Measurements from ENCODE around the gene TMEM89. TPM values are rescaled to one million over a fixed set of nuclear protein-coding genes. Genes with fewer than 3 reads are reported as not detected.

Gene TMEM89
- total RNA-seq, 1 experiment from 2014 or later: not detected

- intact Hi-C loops (cut with micrococcal nuclease; ENCODE audit: unreplicated experiment): no loop called here
- no peak overlapping the region for H3K27ac Mint-ChIP-seq (ENCODE audit: unreplicated experiment)
- CTCF ChIA-PET: no interaction called here
- no peak for DNase-seq
- no peaks in the 10 kb centered on the region for H3K27me3 Mint-ChIP-seq (ENCODE audit: unreplicated experiment)
- no peak overlapping the region for H3K4me3 Mint-ChIP-seq (ENCODE audit: low read depth, unreplicated experiment)
- no peaks in the 10 kb centered on the region for H3K4me1 Mint-ChIP-seq (ENCODE audit: low read depth, unreplicated experiment)
- no peak for TF ChIP-seq CTCF (IDR thresholded peaks at IDR 0.05; ENCODE audit: unreplicated experiment)
- peaks cover 35% of the 10 kb centered on the region for H3K36me3 Mint-ChIP-seq (ENCODE audit: insufficient read depth, unreplicated experiment)
- BruUV-seq (replicated peaks): no TSS peak
- no peaks in the 10 kb centered on the region for H3K9me3 Mint-ChIP-seq (ENCODE audit: low read depth, unreplicated experiment)
Observed at GRCh38 chr3:48630833-48631232, 9.3 kb upstream of the TMEM89 start.

GRCh38 chr3:48630407-48630806, 8.8 kb upstream of the TMEM89 start:
- no peak for DNase-seq
- H3K27ac Mint-ChIP-seq (ENCODE audit: unreplicated experiment): no peak overlapping the region
- intact Hi-C loops (cut with micrococcal nuclease; ENCODE audit: unreplicated experiment): no loop called here
- H3K27me3 Mint-ChIP-seq (ENCODE audit: unreplicated experiment): no peaks in the 10 kb centered on the region
- H3K4me1 Mint-ChIP-seq (ENCODE audit: low read depth, unreplicated experiment): no peaks in the 10 kb centered on the region
- BruUV-seq (replicated peaks): no TSS peak
- H3K4me3 Mint-ChIP-seq (ENCODE audit: low read depth, unreplicated experiment): no peak overlapping the region
- TF ChIP-seq CTCF (IDR thresholded peaks at IDR 0.05; ENCODE audit: unreplicated experiment): no peak
- H3K9me3 Mint-ChIP-seq (ENCODE audit: low read depth, unreplicated experiment): no peaks in the 10 kb centered on the region
- H3K36me3 Mint-ChIP-seq (ENCODE audit: insufficient read depth, unreplicated experiment): peaks cover 31% of the 10 kb centered on the region
- CTCF ChIA-PET: no interaction called here

- Mint-ChIP-seq H3K4me1 (ENCODE audit: low read depth, unreplicated experiment) (no peaks in the 10 kb centered on the region), H3K4me3 (ENCODE audit: low read depth, unreplicated experiment) (no peak overlapping the region), H3K9me3 (ENCODE audit: low read depth, unreplicated experiment) (no peaks in the 10 kb centered on the region), H3K27me3 (ENCODE audit: unreplicated experiment) (no peaks in the 10 kb centered on the region), H3K36me3 (ENCODE audit: insufficient read depth, unreplicated experiment) (peaks cover 27% of the 10 kb centered on the region), H3K27ac (ENCODE audit: unreplicated experiment) (no peak overlapping the region)
- TF ChIP-seq CTCF (IDR thresholded peaks at IDR 0.05; ENCODE audit: unreplicated experiment): no peak
- intact Hi-C loops (cut with micrococcal nuclease; ENCODE audit: unreplicated experiment): no loop called here
- no TSS peak for BruUV-seq (replicated peaks)
- DNase-seq: no peak
- CTCF ChIA-PET: no interaction called here
Observed at GRCh38 chr3:48629894-48630293, 8.3 kb upstream of the TMEM89 start.

GRCh38 chr3:48628277-48629017, 6.9 kb upstream of the TMEM89 start:
- H3K27me3 Mint-ChIP-seq (ENCODE audit: unreplicated experiment): no peaks in the 10 kb centered on the region
- H3K27ac Mint-ChIP-seq (ENCODE audit: unreplicated experiment): no peak overlapping the region
- H3K9me3 Mint-ChIP-seq (ENCODE audit: low read depth, unreplicated experiment): no peaks in the 10 kb centered on the region
- H3K36me3 Mint-ChIP-seq (ENCODE audit: insufficient read depth, unreplicated experiment): peaks cover 21% of the 10 kb centered on the region
- intact Hi-C loops (cut with micrococcal nuclease; ENCODE audit: unreplicated experiment): no loop called here
- CTCF ChIA-PET: no interaction called here
- H3K4me3 Mint-ChIP-seq (ENCODE audit: low read depth, unreplicated experiment): no peak overlapping the region
- no peak for DNase-seq
- no peak for TF ChIP-seq CTCF (IDR thresholded peaks at IDR 0.05; ENCODE audit: unreplicated experiment)
- H3K4me1 Mint-ChIP-seq (ENCODE audit: low read depth, unreplicated experiment): no peaks in the 10 kb centered on the region
- BruUV-seq (replicated peaks): no TSS peak

Measured in Calu3 (cell line).